HepG2 (cell line): ENCODE measurements around the gene CCDC9B. TPM values are rescaled to one million over a fixed set of nuclear protein-coding genes. Genes with fewer than 3 reads are reported as not detected.

Experiments
- ATAC-seq: fragments of 200-7000 bp; cut with Tn5 transposase; 3 replicates; pipeline ENCODE4 v1.9.1; 2020; ENCODE audit warnings: mild to moderate bottlenecking, moderate library complexity
- BruUV-seq: library from RNA; stranded (reverse); fragments of 400-500 nt; replicated peaks from 2 replicates; lab custom pipeline; 2021; lab: Mats Ljungman, UMichigan
- CTCF ChIA-PET: fragments of 300-600 bp; formaldehyde crosslinking; extraction: SDS; loops from one replicate; lab custom pipeline; 2021; ENCODE audit warnings: low total read pairs, inconsistent platforms, low intra/inter-chr PET ratio; lab: Yijun Ruan, JAX
- POLR2A ChIA-PET: fragments of 350-600 bp; sonication (Branson Sonifier 250); formaldehyde crosslinking; loops from one replicate; lab custom pipeline; 2020; ENCODE audit warnings: antibody characterized with exemption, inconsistent platforms; lab: Yijun Ruan, JAX
- DNase-seq: peaks from one replicate; pipeline ENCODE4 v3.0.0-alpha.2; 2015; ENCODE audit warnings: low spot score
- FAIRE-seq: peaks from 3 replicates; lab custom pipeline; 2011; peaks lifted over from hg19 to GRCh38; lab: Jason Lieb, UNC
- H2AFZ ChIP-seq: one replicate; pipeline ENCODE4 v1.6.1; 2011; ENCODE audit warnings: low read length, inconsistent platforms
- H3K27ac ChIP-seq: fragments of 300-600 bp; 3 replicates; pipeline ENCODE4 v1.8.0; 2011; ENCODE audit warnings: mixed run types, mild to moderate bottlenecking, mixed read lengths, low read length, inconsistent platforms; ENCODE audit not compliant: insufficient read depth; ENCODE audit errors: extremely low read length
- H3K27me3 ChIP-seq, 2 experiments: fragments of 200-600 bp in 1 of 2; 2 replicates in 1 of 2; 3 replicates in 1 of 2; pipeline versions ENCODE4 v1.6.0 to v1.8.0; 2011; ENCODE audit warnings: low read length in 2 of 2, mild to moderate bottlenecking in 2 of 2, moderate library complexity in 2 of 2, inconsistent platforms in 1 of 2; ENCODE audit not compliant: insufficient read depth in 2 of 2, control insufficient read depth in 1 of 2
- H3K36me3 ChIP-seq, 2 experiments: fragments of 200-600 bp in 1 of 2; replicated peaks in 1 of 2; 2 replicates in 1 of 2; 3 replicates in 1 of 2; pipeline versions ENCODE4 v1.5.1 to v1.8.0; 2011; ENCODE audit warnings: low read length in 2 of 2, inconsistent platforms in 1 of 2; ENCODE audit not compliant: insufficient read depth in 2 of 2, control insufficient read depth in 1 of 2
- H3K4me1 ChIP-seq: 2 replicates; pipeline ENCODE4 v1.5.1; 2012; ENCODE audit warnings: low read length, inconsistent platforms; ENCODE audit not compliant: insufficient read depth
- H3K4me2 ChIP-seq: 2 replicates; pipeline ENCODE4 v1.6.0; 2011; ENCODE audit warnings: low read depth, low read length, inconsistent platforms
- H3K4me3 ChIP-seq, 3 experiments: fragments of 200-600 bp in 1 of 3; sonication (generic), shearing (Covaris generic) in 1 of 3; replicated peaks in 1 of 3; 2 replicates each; pipeline ENCODE4 v1.5.1; 2011 to 2016; ENCODE audit warnings: low read length in 3 of 3, inconsistent platforms in 2 of 3, low read depth in 2 of 3, mild to moderate bottlenecking in 2 of 3, control low read depth in 1 of 3, mixed read lengths in 1 of 3; ENCODE audit not compliant: insufficient read depth in 1 of 3
- H3K79me2 ChIP-seq: one replicate; pipeline ENCODE4 v1.6.1; 2011; ENCODE audit warnings: low read length, inconsistent platforms; ENCODE audit not compliant: insufficient read depth
- H3K9ac ChIP-seq: 2 replicates; pipeline ENCODE4 v1.6.0; 2011; ENCODE audit warnings: mild to moderate bottlenecking, low read depth, low read length, inconsistent platforms; ENCODE audit not compliant: insufficient read depth
- H3K9me3 ChIP-seq: 2 replicates; pipeline ENCODE4 v1.5.1; 2012; ENCODE audit warnings: mild to moderate bottlenecking, low read length
- H4K20me1 ChIP-seq: 2 replicates; pipeline ENCODE4 v1.6.0; 2011; ENCODE audit warnings: inconsistent platforms, mild to moderate bottlenecking, low read length, moderate library complexity; ENCODE audit not compliant: insufficient read depth
- CREB1 ChIP-seq, 2 experiments: fragments of 450-650 bp in 1 of 2; IDR thresholded peaks; 2 replicates each; pipeline ENCODE4 v1.6.1; 2016 to 2017; ENCODE audit warnings: control low read depth in 1 of 2, mild to moderate bottlenecking in 1 of 2, missing compliant biosample characterization in 1 of 2, missing genetic modification characterization in 1 of 2
- GATA4 ChIP-seq: sonication (generic); IDR thresholded peaks from 2 replicates; pipeline ENCODE4 v1.6.1; 2016; ENCODE audit warnings: antibody characterized with exemption, low read depth, borderline replicate concordance
- HDAC2 ChIP-seq: sonication (generic); formaldehyde crosslinking; IDR thresholded peaks from 2 replicates; pipeline ENCODE4 v1.4.0; 2020; ENCODE audit warnings: missing genetic modification reagents
- HNF4A ChIP-seq: sonication (generic); formaldehyde crosslinking; IDR thresholded peaks from 2 replicates; pipeline ENCODE4 v1.4.0; 2020; ENCODE audit warnings: missing genetic modification reagents
- HNF4G ChIP-seq, 2 experiments: sonication (generic) in 1 of 2; formaldehyde crosslinking in 1 of 2; IDR thresholded peaks; 2 replicates each; pipeline versions ENCODE4 v1.4.0 to v1.6.1; 2011 to 2020; ENCODE audit warnings: borderline replicate concordance in 2 of 2, low read depth in 2 of 2, mild to moderate bottlenecking in 2 of 2, low read length in 1 of 2, missing genetic modification reagents in 1 of 2, moderate library complexity in 1 of 2
- HNRNPL ChIP-seq: fragments of 200-400 bp; formaldehyde crosslinking; IDR thresholded peaks from 2 replicates; pipeline ENCODE4 v1.6.1; 2017; ENCODE audit warnings: mild to moderate bottlenecking, low read depth, low read length
- NFYB ChIP-seq: sonication (generic); formaldehyde crosslinking; IDR thresholded peaks from 2 replicates; pipeline ENCODE4 v1.4.0; 2020; ENCODE audit warnings: missing genetic modification reagents
- PHF21A ChIP-seq: sonication (generic); formaldehyde crosslinking; IDR thresholded peaks from 2 replicates; pipeline ENCODE4 v1.5.0; 2020; ENCODE audit warnings: mild to moderate bottlenecking, missing genetic modification reagents
- SMAD9 ChIP-seq: sonication (generic); formaldehyde crosslinking; IDR thresholded peaks from 2 replicates; pipeline ENCODE4 v1.5.1; 2020; ENCODE audit warnings: mild to moderate bottlenecking, missing genetic modification reagents
- SPEN ChIP-seq: sonication (generic); formaldehyde crosslinking; IDR thresholded peaks from 2 replicates; pipeline ENCODE4 v1.5.1; 2020; ENCODE audit warnings: low read depth, mild to moderate bottlenecking, missing genetic modification reagents
- TEAD3 ChIP-seq: optimal IDR thresholded peaks from 2 replicates; pipeline ENCODE3; 2016; ENCODE audit warnings: borderline replicate concordance
- ZFX ChIP-seq: sonication (generic); formaldehyde crosslinking; IDR thresholded peaks from 2 replicates; pipeline ENCODE4 v1.4.0; 2020; ENCODE audit warnings: mild to moderate bottlenecking, low read depth, missing genetic modification reagents, moderate library complexity
- ZFY ChIP-seq: sonication (generic); formaldehyde crosslinking; IDR thresholded peaks from 2 replicates; pipeline ENCODE4 v1.4.0; 2020; ENCODE audit warnings: missing genetic modification reagents
- whole genome bisulfite sequencing: methylation state at CpG from one replicate; pipeline ENCODE4 v1.1.6; 2017; ENCODE audit warnings: low lambda C conversion rate; 5-methylcytosine and 5-hydroxymethylcytosine counted together
- in situ Hi-C: cut with HindIII; loops from 2 replicates; pipeline ENCODE4 v1.10.0; 2017; ENCODE audit warnings: low pct_unique_long_range_greater_than_20kb; ENCODE audit not compliant: extremely low pct_ligation_motif_present
- intact Hi-C: fragments of 100-400 bp; cut with micrococcal nuclease; formaldehyde crosslinking; loops from one replicate; pipeline ENCODE4 v1.10.0; 2022; ENCODE audit not compliant: unreplicated experiment
- polyA plus RNA-seq, 8 experiments: library from polyadenylated mRNA; depleted of rRNA in 3 of 8; stranded (reverse) in 7 of 8; unstranded in 1 of 8; fragments of >200 nt; fragmentation: Illumina TruSeq in 4 of 8; extraction: Trizol in 4 of 8; gene quantifications; 2 replicates each; pipeline versions ENCODE4 v1.2.1 to v1.2.3, GENCODE V29; 2011 to 2016; ENCODE audit warnings: low read depth in 4 of 8, missing spikeins in 1 of 8, mixed read lengths in 1 of 8; ENCODE audit not compliant: insufficient read depth in 1 of 8
- total RNA-seq, 5 experiments: library from RNA; depleted of rRNA; stranded (reverse); fragments of >200 nt; fragmentation: Illumina TruSeq; extraction: Trizol; gene quantifications; 2 replicates each; pipeline ENCODE4 v1.2.3, GENCODE V29; 2016; ENCODE audit warnings: low read depth in 1 of 5
- TF ChIP-seq, protein P1 (sequence below): IDR thresholded peaks from 2 replicates; pipeline ENCODE4 v1.6.1; 2012; ENCODE audit warnings: low read length, improper control_type of control experiment

CCDC9B gene
- total and polyA plus RNA-seq, 2 of the 13 experiments (the other 11 are each of a cell fraction or from before 2014, with no cell fraction given), result 0.98 to 1.6 TPM

DNA sequence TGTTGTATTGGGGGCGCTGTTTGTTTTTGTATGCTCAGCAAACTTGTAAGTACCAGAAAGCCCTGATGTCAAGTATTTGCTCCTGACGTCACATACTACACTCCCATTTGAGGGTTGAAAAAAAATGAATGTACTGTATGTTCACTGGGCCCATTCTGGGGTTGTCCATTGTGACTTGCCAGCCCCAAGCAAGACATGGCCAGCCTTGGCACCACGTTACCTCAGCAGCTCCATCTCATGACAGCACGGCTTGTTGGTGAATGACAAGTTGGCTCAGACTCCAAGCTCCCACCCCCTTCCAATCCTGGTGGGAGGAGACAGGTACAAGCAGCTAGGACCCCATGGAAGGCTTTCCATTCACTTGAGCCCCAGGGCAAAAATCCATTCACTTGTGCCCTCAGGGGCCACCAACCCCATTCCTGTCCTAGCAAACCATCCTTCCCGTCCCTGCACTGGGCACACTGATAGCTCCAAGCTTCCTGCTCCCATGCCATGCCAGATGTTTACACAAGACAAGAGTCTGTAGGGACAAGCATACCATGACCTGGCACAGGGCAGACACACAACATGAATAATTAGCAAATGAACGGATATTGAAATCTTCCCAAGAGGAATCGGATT lies 11.7 kb upstream of the CCDC9B start:
- 61% methylated on average over 7 of the region's 7 CpGs for WGBS
- in situ Hi-C loops (no loop called here), intact Hi-C loops (no loop called here)
- Histone ChIP-seq H3K79me2 (no peaks in the 10 kb centered on the region), H3K4me2 (no peak overlapping the region), H2AFZ (no peak overlapping the region), H3K27me3 (peaks cover 0 to 17% of the 10 kb centered on the region in 2 experiments; a peak in 2 of 5 replicates), H3K4me1 (peaks cover 54% of the 10 kb centered on the region), H3K36me3 (no peaks in the 10 kb centered on the region), H3K4me3 (no peak overlapping the region), H4K20me1 (no peaks in the 10 kb centered on the region), H3K9ac (no peak overlapping the region), H3K9me3 (no peaks in the 10 kb centered on the region), H3K27ac (no peak overlapping the region)
- POLR2A ChIA-PET, result interaction anchor here (1.4 kb wide), 1 partner anchor 12 kb away, joined by 3 read pairs; the partner anchor contains the start of gene CCDC9B
- no peak for TF ChIP-seq PHF21A
- peak; percentile 87 for TF ChIP-seq CREB1 (IDR thresholded peaks at IDR 0.05)
- TF ChIP-seq CREB1 (CRISPR knock-in tag; IDR thresholded peaks at IDR 0.05), result no peak
- FAIRE-seq (no peak), DNase-seq (no peak), ATAC-seq (no peak)
- CTCF ChIA-PET, result no interaction called here
- no TSS peak for BruUV-seq

DNA sequence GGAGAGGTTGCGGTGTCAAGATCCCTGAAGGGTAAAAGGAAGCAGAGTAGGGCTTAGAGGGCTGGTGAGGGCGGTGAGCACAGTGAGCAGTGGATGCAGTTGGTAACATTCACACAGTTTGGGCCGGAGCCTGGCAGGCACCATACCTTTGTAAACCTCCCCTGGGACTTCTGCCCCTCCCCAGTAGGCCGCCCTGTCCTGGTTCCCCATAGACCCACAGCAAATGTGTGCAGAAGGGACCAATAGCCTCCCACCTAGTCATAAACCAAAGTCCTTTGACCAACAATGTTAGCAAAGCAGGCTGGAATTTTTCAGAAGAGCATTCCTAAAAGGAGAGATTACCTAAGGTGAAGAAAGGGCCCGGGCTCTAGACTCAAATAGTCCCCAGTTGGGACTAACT lies 8.4 kb upstream of the CCDC9B start:
- ATAC-seq (peak; percentile 69), FAIRE-seq (peak; percentile 76), DNase-seq (peak; percentile 74)
- Histone ChIP-seq H4K20me1 (no peaks in the 10 kb centered on the region), H3K4me3 (peak overlapping the region in 1 of 3 experiments; percentile 30; a peak in 1 of 6 replicates), H2AFZ (no peak overlapping the region), H3K27me3 (peaks cover 0 to 7% of the 10 kb centered on the region in 2 experiments; a peak in 2 of 5 replicates), H3K79me2 (no peaks in the 10 kb centered on the region), H3K4me1 (peaks cover 80% of the 10 kb centered on the region), H3K9me3 (no peaks in the 10 kb centered on the region), H3K9ac (no peak overlapping the region), H3K36me3 (no peaks in the 10 kb centered on the region), H3K4me2 (peak overlapping the region; percentile 40), H3K27ac (no peak overlapping the region)
- POLR2A ChIA-PET, result interaction anchor here (1.3 to 1.5 kb wide), 2 partner anchors 26 to 91 kb away, joined by 3 to 4 read pairs; no protein-coding TSS in a partner anchor
- WGBS, result 11% methylated on average over 3 of the region's 5 CpGs
- intact Hi-C loops (no loop called here), in situ Hi-C loops (loop anchor here (5.0 kb wide), 1 partner anchor 73 kb away; no protein-coding TSS in a partner anchor)
- CTCF ChIA-PET, result no interaction called here
- BruUV-seq, result no TSS peak
- TF ChIP-seq TEAD3 (CRISPR knock-in tag), result peak; percentile 12
- no peak for TF ChIP-seq PHF21A
- no peak for TF ChIP-seq HDAC2 (CRISPR knock-in tag)
- TF ChIP-seq ZFX, result 0 out of 2 replicates have a peak, but pooled peaks have one; percentile 13
- TF ChIP-seq ZFY, result peak; percentile 45; the same call in 1 of the 2 replicates
- TF ChIP-seq, protein P1, sequence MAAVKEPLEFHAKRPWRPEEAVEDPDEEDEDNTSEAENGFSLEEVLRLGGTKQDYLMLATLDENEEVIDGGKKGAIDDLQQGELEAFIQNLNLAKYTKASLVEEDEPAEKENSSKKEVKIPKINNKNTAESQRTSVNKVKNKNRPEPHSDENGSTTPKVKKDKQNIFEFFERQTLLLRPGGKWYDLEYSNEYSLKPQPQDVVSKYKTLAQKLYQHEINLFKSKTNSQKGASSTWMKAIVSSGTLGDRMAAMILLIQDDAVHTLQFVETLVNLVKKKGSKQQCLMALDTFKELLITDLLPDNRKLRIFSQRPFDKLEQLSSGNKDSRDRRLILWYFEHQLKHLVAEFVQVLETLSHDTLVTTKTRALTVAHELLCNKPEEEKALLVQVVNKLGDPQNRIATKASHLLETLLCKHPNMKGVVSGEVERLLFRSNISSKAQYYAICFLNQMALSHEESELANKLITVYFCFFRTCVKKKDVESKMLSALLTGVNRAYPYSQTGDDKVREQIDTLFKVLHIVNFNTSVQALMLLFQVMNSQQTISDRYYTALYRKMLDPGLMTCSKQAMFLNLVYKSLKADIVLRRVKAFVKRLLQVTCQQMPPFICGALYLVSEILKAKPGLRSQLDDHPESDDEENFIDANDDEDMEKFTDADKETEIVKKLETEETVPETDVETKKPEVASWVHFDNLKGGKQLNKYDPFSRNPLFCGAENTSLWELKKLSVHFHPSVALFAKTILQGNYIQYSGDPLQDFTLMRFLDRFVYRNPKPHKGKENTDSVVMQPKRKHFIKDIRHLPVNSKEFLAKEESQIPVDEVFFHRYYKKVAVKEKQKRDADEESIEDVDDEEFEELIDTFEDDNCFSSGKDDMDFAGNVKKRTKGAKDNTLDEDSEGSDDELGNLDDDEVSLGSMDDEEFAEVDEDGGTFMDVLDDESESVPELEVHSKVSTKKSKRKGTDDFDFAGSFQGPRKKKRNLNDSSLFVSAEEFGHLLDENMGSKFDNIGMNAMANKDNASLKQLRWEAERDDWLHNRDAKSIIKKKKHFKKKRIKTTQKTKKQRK, result no peak
- no peak for TF ChIP-seq HNRNPL
- TF ChIP-seq NFYB, result no peak
- TF ChIP-seq HNF4G (IDR thresholded peaks at IDR 0.05; ENCODE audit: borderline replicate concordance, low read depth, low read length), result peak; percentile 4; the same call in 1 of the 2 replicates
- no peak for TF ChIP-seq HNF4G (CRISPR knock-in tag; IDR thresholded peaks at IDR 0.05; ENCODE audit: borderline replicate concordance, low read depth)
- TF ChIP-seq GATA4, result no peak
- TF ChIP-seq SPEN (CRISPR knock-in tag), result 0 out of 2 replicates have a peak, but pooled peaks have one; percentile 22
- TF ChIP-seq SMAD9, result no peak
- peak; percentile 33; the same call in 1 of the 2 replicates for TF ChIP-seq HNF4A
